Measurements from ENCODE around the gene LGALS9.
"Not testable (repeated sequence)": the region's sequence is repeated elsewhere in the genome, so short reads cannot be mapped to it uniquely, and the experiment has no call there.

GRCh38 chr17:27653449-27653971 is 22.5 kb downstream of the LGALS9 start:
- not testable (repeated sequence) for TF ChIP-seq MAX (IDR thresholded peaks at IDR 0.05; ENCODE audit: insufficient read depth, insufficient read length); POLR2A (IDR thresholded peaks at IDR 0.05; ENCODE audit: low read depth, low read length); CTCF (IDR thresholded peaks at IDR 0.05; ENCODE audit: extremely low read depth in 1 of 2, insufficient read depth in 1 of 2, low read depth in 1 of 2, low read length in 2 of 2); POLR2AphosphoS5 (IDR thresholded peaks at IDR 0.05; ENCODE audit: insufficient read depth, low read depth, low read length); EZH2 (IDR thresholded peaks at IDR 0.05; ENCODE audit: borderline replicate concordance, low read depth, low read length, severe bottlenecking); GATA2 (IDR thresholded peaks at IDR 0.05; ENCODE audit: insufficient read depth, insufficient read length, low read depth, low read length); JUN (IDR thresholded peaks at IDR 0.05; ENCODE audit: borderline replicate concordance, insufficient read depth, insufficient read length, low read depth); FOS (IDR thresholded peaks at IDR 0.05; ENCODE audit: borderline replicate concordance, insufficient read depth, low read length); MYC (IDR thresholded peaks at IDR 0.05; ENCODE audit: low read depth, low read length)

All from endothelial cell of umbilical vein (primary cell).